Natural killer cell (primary cell): ENCODE measurements around the gene KCNB1. TPM values are rescaled to one million over a fixed set of nuclear protein-coding genes. Genes with fewer than 3 reads are reported as not detected.

Experiments used
- ATAC-seq, 3 donors: fragments of 150-1000 bp in 2 of 3; fragments of 200-7000 bp in 1 of 3; cut with Tn5 transposase; 1 replicate in 1 of 3; 2 replicates in 2 of 3; pipeline ENCODE4 v1.10.0; 2021; ENCODE audit warnings: mild to moderate bottlenecking in 2 of 3, moderate library complexity in 2 of 3
- DNase-seq, 2 donors: peaks; one replicate each; pipeline versions ENCODE4 v3.0.0 to v3.0.0-alpha.2; 2013 to 2021; ENCODE audit warnings: mixed read lengths in 1 of 2
- H3K27ac ChIP-seq: one replicate; pipeline ENCODE4 v1.5.1; 2013; ENCODE audit warnings: mild to moderate bottlenecking, low read length
- H3K27me3 ChIP-seq: one replicate; pipeline ENCODE4 v1.6.1; 2013; ENCODE audit warnings: low read length; ENCODE audit not compliant: control insufficient read depth, insufficient read depth
- H3K36me3 ChIP-seq: one replicate; pipeline ENCODE4 v1.6.1; 2013; ENCODE audit warnings: low read length; ENCODE audit not compliant: control insufficient read depth, insufficient read depth
- H3K4me1 ChIP-seq: one replicate; pipeline ENCODE4 v1.6.1; 2013; ENCODE audit warnings: low read length; ENCODE audit not compliant: control insufficient read depth, insufficient read depth
- H3K4me3 ChIP-seq: one replicate; pipeline ENCODE4 v1.5.1; 2013; ENCODE audit warnings: low read length
- H3K9me3 ChIP-seq: one replicate; pipeline ENCODE4 v1.6.1; 2013; ENCODE audit warnings: low read length; ENCODE audit not compliant: control insufficient read depth, insufficient read depth
- H3K27ac Mint-ChIP-seq, 2 donors: one replicate each; pipeline ENCODE4 v1.8.0; 2022; ENCODE audit warnings: mild to moderate bottlenecking in 2 of 2, mixed read lengths in 2 of 2, moderate library complexity in 1 of 2
- H3K27me3 Mint-ChIP-seq, 2 donors: one replicate each; pipeline ENCODE4 v1.8.0; 2022; ENCODE audit warnings: low read depth in 2 of 2, mixed read lengths in 2 of 2
- H3K36me3 Mint-ChIP-seq: one replicate; pipeline ENCODE4 v1.8.0; 2022; ENCODE audit warnings: mixed read lengths
- H3K4me1 Mint-ChIP-seq, 2 donors: one replicate each; pipeline ENCODE4 v1.8.0; 2022; ENCODE audit warnings: mixed read lengths in 2 of 2
- H3K4me3 Mint-ChIP-seq: one replicate; pipeline ENCODE4 v1.8.0; 2022; ENCODE audit warnings: mild to moderate bottlenecking, moderate library complexity, mixed read lengths
- H3K9me3 Mint-ChIP-seq, 2 donors: one replicate each; pipeline ENCODE4 v1.8.0; 2022; ENCODE audit warnings: mixed read lengths in 2 of 2
- WGBS: methylation state at CpG from one replicate; pipeline ENCODE4 v1.1.7; 2013; ENCODE audit warnings: missing lambda C conversion rate; ENCODE audit not compliant: insufficient coverage; 5-methylcytosine and 5-hydroxymethylcytosine counted together
- intact Hi-C: fragments of 100-400 bp; cut with micrococcal nuclease; formaldehyde crosslinking; loops from one replicate; pipeline ENCODE4 v1.14.2; 2022
- total RNA-seq, 4 donors: library from RNA; stranded (reverse); fragments of 120-200 nt in 1 of 4; gene quantifications; one replicate each; pipeline versions ENCODE4 v1.2.3 to v1.2.4, GENCODE V29; 2013 to 2022
- TF ChIP-seq, protein P1 (sequence below): fragments of 200-600 bp; IDR thresholded peaks from one replicate; pipeline ENCODE4 v1.8.0; 2022; ENCODE audit warnings: antibody characterized with exemption

Gene KCNB1
- total RNA-seq, 3 donors from 2014 or later (not counting 1 experiment from before 2014, with no cell fraction given): 0.09 TPM; not detected in 2

DNA sequence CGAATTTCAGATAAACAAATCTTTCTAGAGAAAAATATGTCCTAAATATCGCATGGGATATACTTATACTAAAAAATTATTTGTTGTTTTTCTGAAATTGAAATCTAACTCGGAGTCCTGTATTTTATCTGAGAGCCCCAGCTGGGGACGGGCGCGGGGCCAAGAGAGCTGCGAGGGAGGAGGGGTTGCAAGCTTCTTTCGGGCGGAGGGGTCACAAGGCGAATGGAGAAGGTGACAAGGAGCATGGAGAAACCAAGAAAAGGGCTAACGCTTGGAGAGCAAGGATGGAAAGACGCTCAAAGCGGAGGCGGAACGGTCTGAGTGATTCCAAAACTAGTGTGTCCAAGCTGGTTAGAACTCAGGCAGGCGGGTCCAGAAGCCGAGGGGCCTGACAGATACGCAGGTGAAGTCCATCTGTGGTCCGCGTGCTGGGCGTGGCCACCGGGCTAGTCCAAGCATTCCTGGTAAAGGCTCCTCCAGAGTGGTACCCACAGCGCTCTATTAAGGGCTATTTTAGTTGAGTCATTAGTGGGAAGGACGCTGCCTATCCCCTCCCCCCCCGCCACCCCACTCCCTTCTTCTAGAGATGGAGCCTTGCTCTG lies 163.2 kb downstream of the KCNB1 start:
- intact Hi-C loops: no loop called here
- Mint-ChIP-seq H3K4me1 (peaks cover 12 to 25% of the 10 kb centered on the region in 2 donors), H3K9me3 (no peaks in the 10 kb centered on the region), H3K36me3 (no peaks in the 10 kb centered on the region), H3K27me3 (peaks cover 34 to 39% of the 10 kb centered on the region in 2 donors), H3K4me3 (peak overlapping the region; percentile 76), H3K27ac (no peak overlapping the region)
- Histone ChIP-seq H3K9me3 (no peaks in the 10 kb centered on the region), H3K4me3 (no peak overlapping the region), H3K36me3 (no peaks in the 10 kb centered on the region), H3K27ac (no peak overlapping the region), H3K4me1 (peaks cover 22% of the 10 kb centered on the region), H3K27me3 (peaks cover 21% of the 10 kb centered on the region)
- 13% methylated on average over 22 of the region's 25 CpGs for WGBS
- ATAC-seq (no peak), DNase-seq (no peak)
- TF ChIP-seq, protein P1, sequence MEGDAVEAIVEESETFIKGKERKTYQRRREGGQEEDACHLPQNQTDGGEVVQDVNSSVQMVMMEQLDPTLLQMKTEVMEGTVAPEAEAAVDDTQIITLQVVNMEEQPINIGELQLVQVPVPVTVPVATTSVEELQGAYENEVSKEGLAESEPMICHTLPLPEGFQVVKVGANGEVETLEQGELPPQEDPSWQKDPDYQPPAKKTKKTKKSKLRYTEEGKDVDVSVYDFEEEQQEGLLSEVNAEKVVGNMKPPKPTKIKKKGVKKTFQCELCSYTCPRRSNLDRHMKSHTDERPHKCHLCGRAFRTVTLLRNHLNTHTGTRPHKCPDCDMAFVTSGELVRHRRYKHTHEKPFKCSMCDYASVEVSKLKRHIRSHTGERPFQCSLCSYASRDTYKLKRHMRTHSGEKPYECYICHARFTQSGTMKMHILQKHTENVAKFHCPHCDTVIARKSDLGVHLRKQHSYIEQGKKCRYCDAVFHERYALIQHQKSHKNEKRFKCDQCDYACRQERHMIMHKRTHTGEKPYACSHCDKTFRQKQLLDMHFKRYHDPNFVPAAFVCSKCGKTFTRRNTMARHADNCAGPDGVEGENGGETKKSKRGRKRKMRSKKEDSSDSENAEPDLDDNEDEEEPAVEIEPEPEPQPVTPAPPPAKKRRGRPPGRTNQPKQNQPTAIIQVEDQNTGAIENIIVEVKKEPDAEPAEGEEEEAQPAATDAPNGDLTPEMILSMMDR: no peak

GRCh38 chr20:49318430-49319207 lies 163.8 kb downstream of the KCNB1 start:
- Mint-ChIP-seq H3K36me3 (no peaks in the 10 kb centered on the region), H3K27ac (no peak overlapping the region), H3K27me3 (peaks cover 34 to 39% of the 10 kb centered on the region in 2 donors), H3K9me3 (no peaks in the 10 kb centered on the region), H3K4me1 (peaks cover 6 to 20% of the 10 kb centered on the region in 2 donors), H3K4me3 (peak overlapping the region; percentile 76)
- H3K27ac ChIP-seq: no peak overlapping the region
- no peaks in the 10 kb centered on the region for H3K9me3 ChIP-seq
- H3K4me3 ChIP-seq: no peak overlapping the region
- ATAC-seq: peak in 1 of 3 donors; percentile 53
- whole genome bisulfite sequencing: 2% methylated on average over 66 of the region's 70 CpGs
- intact Hi-C loops: no loop called here
- peak in 1 of 2 donors; percentile 44 for DNase-seq
- no peaks in the 10 kb centered on the region for H3K36me3 ChIP-seq
- TF ChIP-seq, protein P1: no peak
- H3K27me3 ChIP-seq: peaks cover 21% of the 10 kb centered on the region
- H3K4me1 ChIP-seq: peaks cover 16% of the 10 kb centered on the region

GRCh38 chr20:49318091-49318429 lies 164.4 kb downstream of the KCNB1 start:
- H3K4me1 Mint-ChIP-seq: peaks cover 6 to 16% of the 10 kb centered on the region in 2 donors
- 12% methylated on average over 23 of the region's 23 CpGs for WGBS
- H3K9me3 ChIP-seq: no peaks in the 10 kb centered on the region
- no peak for ATAC-seq
- peaks cover 18% of the 10 kb centered on the region for H3K4me1 ChIP-seq
- peaks cover 21% of the 10 kb centered on the region for H3K27me3 ChIP-seq
- intact Hi-C loops: no loop called here
- no peak for DNase-seq
- peaks cover 34 to 39% of the 10 kb centered on the region in 2 donors for H3K27me3 Mint-ChIP-seq
- H3K4me3 Mint-ChIP-seq: no peak overlapping the region
- H3K36me3 Mint-ChIP-seq: no peaks in the 10 kb centered on the region
- H3K36me3 ChIP-seq: no peaks in the 10 kb centered on the region
- TF ChIP-seq, protein P1: no peak
- H3K4me3 ChIP-seq: no peak overlapping the region
- H3K9me3 Mint-ChIP-seq: no peaks in the 10 kb centered on the region
- no peak overlapping the region for H3K27ac Mint-ChIP-seq
- no peak overlapping the region for H3K27ac ChIP-seq
